GM18861 (cell line): Measurements from ENCODE around the gene STAG2.

Experiments used
- ATAC-seq: cut with Tn5 transposase; IDR thresholded peaks from one replicate; pipeline ENCODE4 v1.9.1; 2021; ENCODE audit not compliant: unreplicated experiment

The STAG2 gene

GRCh38 chrX:123973921-123974320 is 12.4 kb downstream of the STAG2 start:
- no peak for ATAC-seq

- ATAC-seq, result no peak
These were observed 13.7 kb downstream of the STAG2 start for GRCh38 chrX:123975180-123975579.

- ATAC-seq, result no peak
These were observed 15.3 kb downstream of the STAG2 start for GRCh38 chrX:123976706-123977316.

- no peak for ATAC-seq
These were observed 21.7 kb downstream of the STAG2 start for GRCh38 chrX:123983240-123983639.

- ATAC-seq, result no peak
These were observed 24.9 kb downstream of the STAG2 start for GRCh38 chrX:123986377-123986776.

- ATAC-seq, result no peak
These were observed 27.1 kb downstream of the STAG2 start for GRCh38 chrX:123988423-123989111.

GRCh38 chrX:123989235-123989634 is 27.7 kb downstream of the STAG2 start:
- ATAC-seq, result no peak

GRCh38 chrX:123990169-123990568 is 28.7 kb downstream of the STAG2 start:
- ATAC-seq, result no peak

GRCh38 chrX:123990602-123991001 is 29.1 kb downstream of the STAG2 start:
- no peak for ATAC-seq

- ATAC-seq, result no peak
These were observed 31.8 kb downstream of the STAG2 start for GRCh38 chrX:123993326-123993725.

- no peak for ATAC-seq
These were observed 32.6 kb downstream of the STAG2 start for GRCh38 chrX:123993904-123994635.

- no peak for ATAC-seq
These were observed 33.2 kb downstream of the STAG2 start for GRCh38 chrX:123994730-123995129.

GRCh38 chrX:124001581-124001980 is 40.1 kb downstream of the STAG2 start:
- ATAC-seq, result no peak

- ATAC-seq, result no peak
These were observed 43.7 kb downstream of the STAG2 start for GRCh38 chrX:124005228-124005627.

GRCh38 chrX:124010157-124010556 is 48.7 kb downstream of the STAG2 start:
- peak; percentile 66 for ATAC-seq

- no peak for ATAC-seq
These were observed 49.1 kb downstream of the STAG2 start for GRCh38 chrX:124010566-124010965.

GRCh38 chrX:124015721-124016120 is 54.2 kb downstream of the STAG2 start:
- ATAC-seq, result no peak

GRCh38 chrX:124016825-124017224 is 55.3 kb downstream of the STAG2 start:
- ATAC-seq, result no peak

- no peak for ATAC-seq
These were observed 56.5 kb downstream of the STAG2 start for GRCh38 chrX:124018023-124018422.

- ATAC-seq, result no peak
These were observed 62.3 kb downstream of the STAG2 start for GRCh38 chrX:124023838-124024238.

- no peak for ATAC-seq
These were observed 65.0 kb downstream of the STAG2 start for GRCh38 chrX:124026529-124026928.

- no peak for ATAC-seq
These were observed 66.7 kb downstream of the STAG2 start for GRCh38 chrX:124028182-124028581.
